GM12878 (cell line): Measurements from ENCODE around the gene MGAT2. TPM values are rescaled to one million over a fixed set of nuclear protein-coding genes. Genes with fewer than 3 reads are reported as not detected.

ENCODE experiments used
- ATAC-seq: fragments of 200-7000 bp; cut with Tn5 transposase; 3 replicates; pipeline ENCODE4 v1.9.1; 2020; ENCODE audit warnings: mild to moderate bottlenecking, moderate library complexity
- BruUV-seq: library from RNA; stranded (reverse); fragments of 400-500 nt; replicated peaks from 2 replicates; lab custom pipeline; 2021; lab: Mats Ljungman, UMichigan
- CTCF ChIA-PET: fragments of 300-600 bp; sonication (Branson Sonifier 250); formaldehyde crosslinking; extraction: SDS; loops from one replicate; lab custom pipeline; 2021; ENCODE audit warnings: inconsistent platforms; lab: Yijun Ruan, JAX
- POLR2A ChIA-PET: fragments of 350-600 bp; formaldehyde crosslinking; extraction: SDS; loops from one replicate; lab custom pipeline; 2021; ENCODE audit warnings: inconsistent platforms; lab: Charles Lee
- RAD21 ChIA-PET: fragments of 300-600 bp; sonication (Branson Sonifier 250); formaldehyde crosslinking; loops from one replicate; lab custom pipeline; 2023; ENCODE audit warnings: antibody characterized with exemption; ENCODE audit not compliant: unreplicated experiment; lab: Charles Lee
- SMC1A ChIA-PET: fragments of 300-600 bp; sonication (Branson Sonifier 250); formaldehyde crosslinking; loops from one replicate; lab custom pipeline; 2023; ENCODE audit not compliant: unreplicated experiment, uncharacterized antibody; lab: Charles Lee
- DNase-seq: peaks from one replicate; pipeline ENCODE4 v3.0.0-alpha.2; 2011; ENCODE audit warnings: low read depth, low spot score
- FAIRE-seq: peaks from 3 replicates; lab custom pipeline; 2011; peaks lifted over from hg19 to GRCh38; lab: Jason Lieb, UNC
- H2AFZ ChIP-seq: 2 replicates; pipeline ENCODE4 v1.6.0; 2011; ENCODE audit warnings: low read depth, low read length, control low read depth; ENCODE audit not compliant: control insufficient read depth
- H3K27ac ChIP-seq: 2 replicates; pipeline ENCODE4 v1.5.1; 2011; ENCODE audit warnings: control low read depth; ENCODE audit not compliant: control insufficient read depth, insufficient read depth
- H3K27me3 ChIP-seq, 2 experiments: replicated peaks in 1 of 2; 2 replicates each; pipeline versions ENCODE4 v1.6.0 to v1.6.1; 2011; ENCODE audit warnings: low read length in 1 of 2; ENCODE audit not compliant: control insufficient read depth in 2 of 2, insufficient read depth in 2 of 2
- H3K36me3 ChIP-seq, 2 experiments: 2 replicates each; pipeline ENCODE4 v1.5.1; 2011; ENCODE audit warnings: low read length in 1 of 2; ENCODE audit not compliant: control insufficient read depth in 2 of 2, insufficient read depth in 2 of 2
- H3K4me1 ChIP-seq: 2 replicates; pipeline ENCODE4 v1.6.1; 2011; ENCODE audit warnings: mild to moderate bottlenecking, low read length, moderate library complexity, mixed read lengths; ENCODE audit not compliant: control insufficient read depth, insufficient read depth
- H3K4me2 ChIP-seq: 2 replicates; pipeline ENCODE4 v1.6.0; 2011; ENCODE audit warnings: control low read depth; ENCODE audit not compliant: control insufficient read depth, insufficient read depth
- H3K4me3 ChIP-seq: fragments of 200-600 bp; sonication (generic); 2 replicates; pipeline ENCODE4 v1.5.1; 2016
- H3K79me2 ChIP-seq: 2 replicates; pipeline ENCODE4 v1.6.0; 2011; ENCODE audit warnings: low read length; ENCODE audit not compliant: control insufficient read depth, insufficient read depth
- H3K9ac ChIP-seq: 2 replicates; pipeline ENCODE4 v1.8.0; 2011; ENCODE audit warnings: low read length, control low read depth, mixed read lengths; ENCODE audit not compliant: control insufficient read depth, insufficient read depth
- H3K9me3 ChIP-seq: replicated peaks from 3 replicates; pipeline ENCODE4 v1.5.1; 2011; ENCODE audit warnings: mild to moderate bottlenecking, low read length; ENCODE audit not compliant: control insufficient read depth, insufficient read depth
- H4K20me1 ChIP-seq: 2 replicates; pipeline ENCODE4 v1.6.0; 2011; ENCODE audit not compliant: control insufficient read depth, insufficient read depth
- BCL3 ChIP-seq: IDR thresholded peaks from 2 replicates; pipeline ENCODE4 v1.6.1; 2011; ENCODE audit warnings: borderline replicate concordance, low read depth, mild to moderate bottlenecking, moderate library complexity, low read length; ENCODE audit not compliant: insufficient read depth, poor library complexity, severe bottlenecking
- BHLHE40 ChIP-seq, 2 experiments: fragments of 450-650 bp in 1 of 2; IDR thresholded peaks; 2 replicates each; pipeline ENCODE4 v1.6.1; 2011 to 2017; ENCODE audit warnings: low read depth in 2 of 2, borderline replicate concordance in 1 of 2, improper control_type of control experiment in 1 of 2, low read length in 1 of 2, mild to moderate bottlenecking in 1 of 2
- BMI1 ChIP-seq: fragments of 450-650 bp; IDR thresholded peaks from 2 replicates; pipeline ENCODE4 v1.6.1; 2016; ENCODE audit warnings: mild to moderate bottlenecking, moderate library complexity, borderline replicate concordance
- CHD4 ChIP-seq: fragments of 200-600 bp; sonication (generic); IDR thresholded peaks from 2 replicates; pipeline ENCODE4 v1.6.1; 2016; ENCODE audit warnings: mild to moderate bottlenecking
- CREB1 ChIP-seq: IDR thresholded peaks from 2 replicates; pipeline ENCODE4 v1.6.1; 2012; ENCODE audit warnings: low read depth, mild to moderate bottlenecking, inconsistent platforms
- ELK1 ChIP-seq: IDR thresholded peaks from 2 replicates; pipeline ENCODE4 v1.6.1; 2012; ENCODE audit warnings: low read depth, low read length, improper control_type of control experiment
- GABPA ChIP-seq: IDR thresholded peaks from 2 replicates; pipeline ENCODE4 v1.6.1; 2014; ENCODE audit warnings: antibody characterized with exemption, low read depth, mild to moderate bottlenecking, inconsistent platforms
- HCFC1 ChIP-seq: fragments of 150-350 bp; IDR thresholded peaks from 2 replicates; pipeline ENCODE4 v1.6.1; 2014; ENCODE audit warnings: low read length
- HDAC6 ChIP-seq: fragments of 200-600 bp; sonication (generic); IDR thresholded peaks from one replicate; pipeline ENCODE4 v1.8.0; 2017; ENCODE audit warnings: antibody characterized with exemption; ENCODE audit not compliant: unreplicated experiment
- IRF3 ChIP-seq: fragments of 450-650 bp; IDR thresholded peaks from 2 replicates; pipeline ENCODE4 v1.6.1; 2014; ENCODE audit warnings: mild to moderate bottlenecking
- IRF5 ChIP-seq: fragments of 450-650 bp; IDR thresholded peaks from 2 replicates; pipeline ENCODE4 v1.6.1; 2017; ENCODE audit warnings: borderline replicate concordance
- MAX ChIP-seq: IDR thresholded peaks from 2 replicates; pipeline ENCODE4 v1.6.1; 2012; ENCODE audit warnings: low read depth, low read length, improper control_type of control experiment
- MTA2 ChIP-seq: fragments of 450-650 bp; IDR thresholded peaks from 2 replicates; pipeline ENCODE4 v1.6.1; 2016; ENCODE audit warnings: low read depth, mild to moderate bottlenecking, moderate library complexity
- SRF ChIP-seq, 2 experiments: IDR thresholded peaks; 2 replicates each; pipeline ENCODE4 v1.6.1; 2011; ENCODE audit warnings: low read depth in 2 of 2, low read length in 2 of 2, mild to moderate bottlenecking in 1 of 2, moderate library complexity in 1 of 2
- ZBTB40 ChIP-seq: fragments of 450-650 bp; IDR thresholded peaks from 2 replicates; pipeline ENCODE4 v1.6.1; 2016; ENCODE audit warnings: mild to moderate bottlenecking, moderate library complexity, borderline replicate concordance
- WGBS: methylation state at CpG from one replicate; pipeline ENCODE4 v1.1.6; 2016; ENCODE audit warnings: low lambda C conversion rate; ENCODE audit not compliant: insufficient replicate concordance, insufficient coverage; ENCODE audit errors: missing lambda C conversion rate; 5-methylcytosine and 5-hydroxymethylcytosine counted together
- in situ Hi-C: fragments of 300-500 bp; cut with MboI; formaldehyde crosslinking; loops from 9 replicates; pipeline ENCODE4 v1.14.3; 2018; ENCODE audit warnings: mixed read lengths
- intact Hi-C: fragments of 100-400 bp; cut with micrococcal nuclease; formaldehyde crosslinking; loops from one replicate; pipeline ENCODE4 v1.14.2; 2022; ENCODE audit not compliant: unreplicated experiment
- polyA plus RNA-seq, 11 experiments: library from polyadenylated mRNA; depleted of rRNA in 4 of 11; unstranded in 6 of 11; stranded (reverse) in 5 of 11; fragments of >200 nt; fragmentation: Nextera tagmentation in 4 of 11; fragmentation: Illumina TruSeq in 1 of 11; extraction: Ambion mirVana in 4 of 11; extraction: Trizol in 1 of 11; gene quantifications; 1 replicate in 1 of 11; 2 replicates in 10 of 11; pipeline versions ENCODE4 v1.2.1 to v1.2.3, GENCODE V29; 2011 to 2016; ENCODE audit warnings: inconsistent platforms in 2 of 11, missing spikeins in 2 of 11, low read depth in 1 of 11
- total RNA-seq, 4 experiments: library from RNA; depleted of rRNA in 3 of 4; stranded (reverse); fragments of >200 nt in 3 of 4; fragmentation: Illumina TruSeq in 1 of 4; extraction: Trizol in 1 of 4; gene quantifications; 2 replicates each; pipeline versions ENCODE4 v1.2.1 to v1.2.3, GENCODE V29; 2013 to 2021

The MGAT2 gene
- total and polyA plus RNA-seq, 10 of the 15 experiments (the other 5 are each of a cell fraction or from before 2014, with no cell fraction given): 0.03 to 51.8 (median 38.0) TPM; not detected in 1

GRCh38 chr14:49615776-49616175 lies 4.8 kb upstream of the MGAT2 start:
- Histone ChIP-seq H3K27ac (no peak overlapping the region), H3K9me3 (no peaks in the 10 kb centered on the region), H3K79me2 (peaks cover 49% of the 10 kb centered on the region), H3K4me1 (no peaks in the 10 kb centered on the region; the same call in 1 of the 2 replicates), H3K36me3 (peaks cover 0 to 11% of the 10 kb centered on the region in 2 experiments), H3K4me2 (no peak overlapping the region), H4K20me1 (no peaks in the 10 kb centered on the region), H2AFZ (no peak overlapping the region), H3K9ac (no peak overlapping the region), H3K27me3 (no peaks in the 10 kb centered on the region), H3K4me3 (no peak overlapping the region)
- DNase-seq (no peak), FAIRE-seq (no peak), ATAC-seq (no peak)
- ChIA-PET CTCF (no interaction called here), POLR2A (interaction anchor here (1.0 kb wide), 1 partner anchor 14 kb away, joined by 3 read pairs; no protein-coding TSS in a partner anchor), SMC1A (no interaction called here), RAD21 (no interaction called here)
- intact Hi-C loops: no loop called here
- in situ Hi-C loops: no loop called here
- BruUV-seq: no TSS peak
- over 99% methylated on average over 6 of the region's 6 CpGs for WGBS
- TF ChIP-seq ELK1 (no peak), ZBTB40 (no peak), GABPA (no peak), BCL3 (no peak), MTA2 (no peak), IRF5 (no peak), CHD4 (no peak), HCFC1 (no peak), BMI1 (no peak), SRF (IDR thresholded peaks at IDR 0.05; ENCODE audit: low read depth in 2 of 2, low read length in 2 of 2) (no peak), HDAC6 (no peak), BHLHE40 (IDR thresholded peaks at IDR 0.05; ENCODE audit: borderline replicate concordance in 1 of 2, low read depth in 2 of 2, low read length in 1 of 2) (no peak), MAX (no peak), IRF3 (no peak), CREB1 (no peak)
